Fibroblast of pulmonary artery (primary cell): ENCODE measurements around the gene SPSB1.

Experiments used
- DNase-seq: peaks from one replicate; pipeline ENCODE4 v3.0.0-alpha.2; 2010; ENCODE audit warnings: low read depth
- H3K4me3 ChIP-seq: replicated peaks from 2 replicates; pipeline ENCODE4 v1.5.1; 2011; ENCODE audit warnings: low read depth, mild to moderate bottlenecking, control low read depth, low read length, moderate library complexity
- TF ChIP-seq, protein P1 (sequence below): IDR thresholded peaks from 2 replicates; pipeline ENCODE4 v1.5.1; 2011; ENCODE audit warnings: mild to moderate bottlenecking, control low read depth, low read length, inconsistent platforms; ENCODE audit errors: missing control alignments

The SPSB1 gene

DNA sequence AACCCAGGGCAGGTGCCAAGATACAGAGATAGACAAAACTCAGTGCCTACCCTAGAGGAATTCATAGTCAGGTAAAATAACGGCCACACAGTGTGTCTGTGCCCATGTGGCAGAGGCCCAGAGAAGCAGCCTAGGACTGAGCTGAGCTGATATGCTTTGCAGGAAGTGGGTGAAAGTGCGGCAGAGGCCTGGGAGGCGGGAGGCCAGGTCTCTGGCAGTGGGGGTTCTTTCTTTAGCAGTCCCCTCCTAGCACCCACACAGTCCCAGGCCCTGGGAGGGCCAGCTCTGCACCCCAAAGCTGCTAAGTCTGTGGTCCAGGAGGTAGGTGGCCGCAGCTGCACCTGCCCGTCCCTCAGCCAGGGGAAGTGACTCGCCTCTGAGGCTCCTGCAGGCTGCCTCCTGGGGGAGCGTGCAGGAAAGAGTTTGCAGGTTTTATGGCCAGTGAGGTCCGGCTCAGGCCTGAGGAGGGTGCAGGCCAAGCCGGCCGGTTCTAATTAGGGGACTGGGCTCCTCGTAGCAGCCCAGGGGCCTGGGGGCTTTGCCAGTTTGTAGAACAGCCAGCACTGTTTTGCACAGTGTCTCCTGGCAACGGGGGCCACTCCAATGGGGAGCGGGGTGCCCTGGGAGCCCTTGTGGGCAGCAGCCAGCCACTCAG is 107.9 kb downstream of the SPSB1 start:
- TF ChIP-seq, protein P1, sequence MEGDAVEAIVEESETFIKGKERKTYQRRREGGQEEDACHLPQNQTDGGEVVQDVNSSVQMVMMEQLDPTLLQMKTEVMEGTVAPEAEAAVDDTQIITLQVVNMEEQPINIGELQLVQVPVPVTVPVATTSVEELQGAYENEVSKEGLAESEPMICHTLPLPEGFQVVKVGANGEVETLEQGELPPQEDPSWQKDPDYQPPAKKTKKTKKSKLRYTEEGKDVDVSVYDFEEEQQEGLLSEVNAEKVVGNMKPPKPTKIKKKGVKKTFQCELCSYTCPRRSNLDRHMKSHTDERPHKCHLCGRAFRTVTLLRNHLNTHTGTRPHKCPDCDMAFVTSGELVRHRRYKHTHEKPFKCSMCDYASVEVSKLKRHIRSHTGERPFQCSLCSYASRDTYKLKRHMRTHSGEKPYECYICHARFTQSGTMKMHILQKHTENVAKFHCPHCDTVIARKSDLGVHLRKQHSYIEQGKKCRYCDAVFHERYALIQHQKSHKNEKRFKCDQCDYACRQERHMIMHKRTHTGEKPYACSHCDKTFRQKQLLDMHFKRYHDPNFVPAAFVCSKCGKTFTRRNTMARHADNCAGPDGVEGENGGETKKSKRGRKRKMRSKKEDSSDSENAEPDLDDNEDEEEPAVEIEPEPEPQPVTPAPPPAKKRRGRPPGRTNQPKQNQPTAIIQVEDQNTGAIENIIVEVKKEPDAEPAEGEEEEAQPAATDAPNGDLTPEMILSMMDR, result no peak
- DNase-seq, result no peak
- H3K4me3 ChIP-seq, result no peak overlapping the region

DNA sequence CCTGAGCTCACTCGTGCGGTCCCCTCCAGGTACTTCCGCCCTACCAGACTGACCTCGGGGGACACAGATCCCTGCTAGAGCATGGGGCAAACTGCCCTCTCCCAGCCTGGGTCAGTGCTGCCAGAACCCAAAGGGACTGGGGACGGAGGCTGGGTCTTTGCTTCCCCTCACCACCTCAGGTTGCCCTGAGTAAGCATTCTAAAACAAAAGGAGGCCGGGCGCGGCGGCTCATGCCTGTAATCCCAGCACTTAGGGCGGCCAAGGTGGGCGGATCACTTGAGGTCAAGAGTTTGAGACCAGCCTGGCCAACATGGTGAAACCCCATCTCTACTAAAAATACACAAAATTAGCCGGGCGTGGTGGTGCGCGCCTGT is 108.4 kb downstream of the SPSB1 start:
- no peak overlapping the region for H3K4me3 ChIP-seq
- TF ChIP-seq, protein P1, result no peak
- DNase-seq, result no peak

DNA sequence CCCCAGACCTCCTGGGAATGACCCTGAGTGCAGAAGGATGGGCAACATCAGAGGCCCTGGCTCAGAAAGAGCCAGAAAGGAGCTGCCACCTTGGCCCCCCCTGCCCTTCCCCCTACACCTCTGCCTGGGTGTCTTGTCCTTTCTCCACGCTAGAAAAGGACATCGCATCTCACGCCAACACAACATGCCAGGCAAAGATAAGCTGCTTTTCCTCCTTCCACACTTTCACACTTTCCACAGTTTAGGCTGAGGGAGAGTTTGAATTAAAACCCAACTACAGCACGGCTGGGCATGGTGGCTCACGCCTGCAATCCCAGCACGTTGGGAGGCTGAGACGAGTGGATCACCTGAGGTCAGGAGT is 109.5 kb downstream of the SPSB1 start:
- TF ChIP-seq, protein P1, result no peak
- H3K4me3 ChIP-seq, result no peak overlapping the region
- no peak for DNase-seq

DNA sequence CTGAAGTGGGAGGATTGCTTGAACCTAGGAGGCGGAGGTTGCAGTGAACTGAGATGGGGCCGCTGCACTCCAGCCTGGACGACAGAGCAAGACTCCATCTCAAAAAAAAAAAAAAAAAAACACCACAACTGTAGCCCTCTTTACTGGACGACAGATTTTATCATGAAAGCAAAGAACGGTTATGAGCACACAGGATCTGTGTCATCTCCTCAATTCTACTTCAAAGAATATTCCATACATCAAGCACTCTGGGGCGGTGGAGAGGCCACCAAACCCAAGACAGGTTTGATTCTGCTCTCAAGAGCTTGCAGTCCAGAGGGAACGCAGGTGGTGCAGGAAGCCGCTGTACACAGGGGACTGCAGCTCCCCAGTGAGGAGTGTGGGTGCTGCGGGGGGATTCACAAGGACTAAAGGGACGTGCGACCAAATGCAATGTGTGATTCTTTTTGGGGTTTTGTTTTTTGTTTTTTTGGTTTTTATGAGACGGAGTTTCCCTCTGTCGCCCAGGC is 110.1 kb downstream of the SPSB1 start:
- TF ChIP-seq, protein P1, result no peak
- no peak overlapping the region for H3K4me3 ChIP-seq
- DNase-seq, result no peak

DNA sequence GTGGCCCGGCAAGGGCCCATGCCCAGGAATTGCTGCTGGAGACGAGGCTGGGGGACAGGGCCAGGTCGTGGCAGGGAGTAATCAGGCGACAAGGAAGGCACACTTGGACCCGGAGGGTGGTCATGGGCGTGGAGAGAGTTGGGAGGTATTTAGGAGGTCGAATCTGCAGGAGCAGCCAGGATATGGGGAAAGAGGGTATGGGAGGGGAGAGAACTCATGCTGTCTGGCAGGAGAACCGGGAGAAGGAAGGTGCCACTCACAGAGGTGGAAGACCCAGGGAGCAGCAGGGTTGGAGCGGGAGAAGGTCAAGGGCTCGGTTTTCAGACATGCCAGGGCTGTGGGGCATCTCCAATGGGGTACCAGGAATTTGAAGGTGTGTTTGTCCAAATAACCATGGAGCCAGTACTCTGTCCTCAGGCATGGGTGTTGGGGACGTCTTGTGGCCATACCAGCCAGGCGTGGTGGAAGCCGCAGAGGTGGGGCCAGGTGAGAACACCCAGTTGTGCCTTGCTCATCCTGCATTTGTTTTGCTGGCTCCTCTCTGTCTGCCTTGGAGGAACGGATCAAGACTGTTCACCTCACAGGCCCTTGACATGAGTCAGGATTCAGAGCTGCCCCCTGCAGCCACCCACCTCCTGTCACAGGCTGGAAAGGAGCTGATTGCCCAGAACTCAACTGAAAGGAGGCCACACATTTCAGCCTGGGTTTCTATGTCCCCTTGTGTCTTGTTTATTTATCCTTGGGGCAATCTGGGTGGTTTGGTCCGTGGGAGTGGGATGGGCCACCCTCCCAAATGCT is 111.6 kb downstream of the SPSB1 start:
- no peak for DNase-seq
- TF ChIP-seq, protein P1, result no peak
- no peak overlapping the region for H3K4me3 ChIP-seq

DNA sequence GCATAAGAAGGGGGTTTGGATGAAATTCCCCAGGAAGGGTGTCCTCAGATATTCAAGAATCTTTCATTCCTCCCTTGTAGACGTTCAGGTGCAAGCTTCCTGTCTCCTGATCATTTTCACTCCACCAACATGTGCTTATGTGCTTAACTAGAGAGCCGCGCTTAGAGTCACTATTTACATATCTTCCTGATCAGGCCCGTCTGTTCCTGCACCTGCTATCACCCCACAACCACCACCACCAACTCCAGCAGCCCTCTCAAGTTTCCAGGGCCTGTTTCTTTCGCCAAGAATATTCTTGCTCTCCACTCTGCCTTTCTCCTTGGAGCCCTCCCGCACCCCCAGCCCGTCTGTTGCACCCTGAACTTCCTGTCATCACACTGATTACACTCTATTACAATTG is 113.4 kb downstream of the SPSB1 start:
- H3K4me3 ChIP-seq, result no peak overlapping the region
- no peak for DNase-seq
- TF ChIP-seq, protein P1, result no peak
